Liver (tissue), 9 donors: ENCODE results near the gene IER5. TPM values are rescaled to one million over a fixed set of nuclear protein-coding genes. Genes with fewer than 3 reads are reported as not detected.

ENCODE experiments used
- DNase-seq: peaks from one replicate; pipeline ENCODE4 v3.0.0-alpha.2; 2017; ENCODE audit warnings: low spot score
- H3K27ac ChIP-seq, 2 donors: one replicate each; pipeline ENCODE4 v1.7.0; 2013; ENCODE audit warnings: inconsistent platforms in 2 of 2, low read length in 2 of 2, control low read depth in 1 of 2, low read depth in 1 of 2, mild to moderate bottlenecking in 1 of 2
- H3K27me3 ChIP-seq, 4 donors: one replicate each; pipeline versions ENCODE4 v1.6.1 to v1.7.0; 2013; ENCODE audit warnings: low read length in 3 of 4, inconsistent platforms in 1 of 4, mild to moderate bottlenecking in 1 of 4, moderate library complexity in 1 of 4; ENCODE audit not compliant: control insufficient read depth in 4 of 4, insufficient read depth in 4 of 4
- H3K36me3 ChIP-seq, 4 donors: one replicate each; pipeline versions ENCODE4 v1.6.1 to v1.7.0; 2013; ENCODE audit warnings: low read length in 3 of 4, mild to moderate bottlenecking in 3 of 4, low read depth in 1 of 4, moderate library complexity in 1 of 4; ENCODE audit not compliant: control insufficient read depth in 4 of 4, insufficient read depth in 3 of 4
- H3K4me1 ChIP-seq, 4 donors: one replicate each; pipeline versions ENCODE4 v1.6.1 to v1.7.0; 2013; ENCODE audit warnings: low read length in 3 of 4, mild to moderate bottlenecking in 3 of 4, moderate library complexity in 1 of 4; ENCODE audit not compliant: control insufficient read depth in 4 of 4, insufficient read depth in 4 of 4
- H3K4me3 ChIP-seq, 3 donors: one replicate each; pipeline versions ENCODE4 v1.6.1 to v1.7.0; 2013; ENCODE audit warnings: low read length in 3 of 3, control low read depth in 1 of 3, low read depth in 1 of 3, mild to moderate bottlenecking in 1 of 3
- H3K9ac ChIP-seq, 2 donors: one replicate each; pipeline ENCODE4 v1.7.0; 2013; ENCODE audit warnings: low read length in 2 of 2, mild to moderate bottlenecking in 2 of 2, moderate library complexity in 2 of 2, control low read depth in 1 of 2, low read depth in 1 of 2
- H3K9me3 ChIP-seq, 4 donors: one replicate each; pipeline versions ENCODE4 v1.6.1 to v1.7.0; 2013; ENCODE audit warnings: low read length in 3 of 4; ENCODE audit not compliant: control insufficient read depth in 4 of 4
- EGR1 ChIP-seq, 2 donors: IDR thresholded peaks; 2 replicates each; pipeline ENCODE4 v1.6.1; 2016 to 2018; ENCODE audit warnings: antibody characterized with exemption in 2 of 2, low read depth in 2 of 2
- FOXA1 ChIP-seq: IDR thresholded peaks from 2 replicates; pipeline ENCODE4 v1.6.1; 2016; ENCODE audit warnings: antibody characterized with exemption
- GABPA ChIP-seq, 2 donors: IDR thresholded peaks in 1 of 2; conservative IDR thresholded peaks in 1 of 2; 2 replicates each; pipeline ENCODE4 v1.6.1; 2016; ENCODE audit warnings: antibody characterized with exemption in 2 of 2, mild to moderate bottlenecking in 1 of 2, moderate library complexity in 1 of 2
- HNF4A ChIP-seq, 2 donors: conservative IDR thresholded peaks; 2 replicates each; pipeline ENCODE4 v1.6.1; 2016; ENCODE audit warnings: antibody characterized with exemption in 2 of 2, mild to moderate bottlenecking in 2 of 2
- JUND ChIP-seq, 2 donors: IDR thresholded peaks; 2 replicates each; pipeline ENCODE4 v1.6.1; 2016; ENCODE audit warnings: antibody characterized with exemption in 2 of 2
- NR2F2 ChIP-seq: IDR thresholded peaks from 2 replicates; pipeline ENCODE4 v1.6.1; 2016; ENCODE audit warnings: antibody characterized with exemption
- RAD21 ChIP-seq, 2 donors: IDR thresholded peaks; 2 replicates each; pipeline ENCODE4 v1.6.1; 2016; ENCODE audit warnings: antibody characterized with exemption in 2 of 2, mild to moderate bottlenecking in 2 of 2
- RXRA ChIP-seq, 2 donors: IDR thresholded peaks; 2 replicates each; pipeline ENCODE4 v1.6.1; 2017 to 2018; ENCODE audit warnings: antibody characterized with exemption in 2 of 2, mild to moderate bottlenecking in 1 of 2
- SP1 ChIP-seq: IDR thresholded peaks from 2 replicates; pipeline ENCODE4 v1.6.1; 2018; ENCODE audit warnings: antibody characterized with exemption, mild to moderate bottlenecking
- YY1 ChIP-seq: IDR thresholded peaks from 2 replicates; pipeline ENCODE4 v1.6.1; 2016; ENCODE audit warnings: antibody characterized with exemption, mild to moderate bottlenecking
- WGBS: extraction: QIAGEN DNeasy Blood & Tissue Kit; methylation state at CpG from one replicate; pipeline ENCODE4 v1.1.7; 2013; 5-methylcytosine and 5-hydroxymethylcytosine counted together
- polyA plus RNA-seq, 2 donors: library from polyadenylated mRNA; stranded (reverse) in 1 of 2; unstranded in 1 of 2; fragments of 200-250 nt in 1 of 2; fragments of >200 nt in 1 of 2; fragmentation: Nextera tagmentation in 1 of 2; extraction: Ambion mirVana in 1 of 2; gene quantifications; one replicate each; pipeline versions ENCODE4 v1.2.1 to v1.2.3, GENCODE V29; 2013 to 2015
- total RNA-seq, 2 donors: library from RNA; depleted of rRNA; stranded (reverse); fragments of >200 nt; gene quantifications; one replicate each; pipeline ENCODE4 v1.2.3, GENCODE V29; 2014
- TF ChIP-seq, protein P1 (sequence below): IDR thresholded peaks from 2 replicates; pipeline ENCODE4 v1.6.1; 2016; ENCODE audit warnings: antibody characterized with exemption
- TF ChIP-seq, protein P2 (sequence below): IDR thresholded peaks from 2 replicates; pipeline ENCODE4 v1.6.1; 2016; ENCODE audit warnings: antibody characterized with exemption
- TF ChIP-seq, protein P3 (sequence below): IDR thresholded peaks from 2 replicates; pipeline ENCODE4 v1.6.1; 2016; ENCODE audit warnings: antibody characterized with exemption
- TF ChIP-seq, protein P4 (sequence below): fragments of 150-350 bp; IDR thresholded peaks from 2 replicates; pipeline ENCODE4 v1.5.1; 2017; ENCODE audit warnings: improper control_type of control experiment, low read depth, low read length; ENCODE audit not compliant: missing input control
- donor health status: healthy.
- donor health status: healthy.
- donor health status: healthy.
- donor health status: healthy.
- donor health status: healthy.

IER5 gene
- total and polyA plus RNA-seq, 4 donors = 0.56 to 8.4 (median 2.4) TPM

GRCh38 chr1:181089676-181090544 lies 1.4 kb downstream of the IER5 start:
- under 1% methylated on average over 48 of the region's 48 CpGs for WGBS
- Histone ChIP-seq H3K4me3 (peak overlapping the region; percentile 72 to 86 (median 75)), H3K27ac (peak overlapping the region; percentile 79 to 89), H3K27me3 (no peaks in the 10 kb centered on the region), H3K36me3 (no peaks in the 10 kb centered on the region), H3K9ac (peak overlapping the region; percentile 72 to 97), H3K9me3 (no peaks in the 10 kb centered on the region), H3K4me1 (peaks cover 0 to 35% (median 16%) of the 10 kb centered on the region in 4 donors)
- DNase-seq = peak; percentile 79
- TF ChIP-seq RAD21 (IDR thresholded peaks at IDR 0.05) (peak in 1 of 2 donors; percentile 25), NR2F2 (peak; percentile 55), HNF4A (conservative IDR thresholded peaks at IDR 0.05) (peak in 1 of 2 donors; percentile 44), YY1 (peak; percentile 61), GABPA (IDR thresholded peaks at IDR 0.05 in 1 of 2, conservative IDR thresholded peaks at IDR 0.05 in 1 of 2) (peak in 1 of 2 donors; percentile 3), SP1 (peak; percentile 36), RXRA (IDR thresholded peaks at IDR 0.05) (peak in 1 of 2 donors; percentile 10), EGR1 (IDR thresholded peaks at IDR 0.05; ENCODE audit: low read depth in 2 of 2) (no peak)
- TF ChIP-seq, protein P1, sequence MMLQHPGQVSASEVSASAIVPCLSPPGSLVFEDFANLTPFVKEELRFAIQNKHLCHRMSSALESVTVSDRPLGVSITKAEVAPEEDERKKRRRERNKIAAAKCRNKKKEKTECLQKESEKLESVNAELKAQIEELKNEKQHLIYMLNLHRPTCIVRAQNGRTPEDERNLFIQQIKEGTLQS = no peak

DNA sequence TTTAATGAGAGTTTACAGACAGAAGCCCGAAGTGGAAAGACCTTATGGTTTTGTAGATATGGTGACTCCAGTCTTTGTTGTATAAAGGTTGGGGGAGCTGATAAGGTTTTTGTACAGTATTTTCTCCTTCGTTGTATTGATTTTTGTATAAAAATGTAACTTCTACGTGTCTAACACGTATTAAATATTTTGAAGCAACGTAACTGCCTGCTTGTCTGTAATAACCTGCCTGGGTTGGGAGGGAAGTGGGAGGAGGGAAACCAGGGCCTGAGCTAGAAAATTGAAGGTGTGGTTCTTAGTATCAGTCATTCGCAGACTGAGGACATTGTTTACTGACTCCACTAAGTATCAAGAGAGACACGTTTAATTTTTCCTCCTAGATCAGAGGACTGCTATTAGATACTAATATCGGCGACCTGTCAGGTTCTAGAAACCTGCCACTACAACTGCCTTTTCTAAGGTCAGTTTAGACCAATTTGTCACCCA lies 2.2 kb downstream of the IER5 start:
- DNase-seq = no peak
- TF ChIP-seq SP1 (no peak), HNF4A (conservative IDR thresholded peaks at IDR 0.05) (no peak), RAD21 (IDR thresholded peaks at IDR 0.05) (no peak), NR2F2 (no peak), JUND (IDR thresholded peaks at IDR 0.05) (no peak), FOXA1 (no peak), YY1 (no peak), RXRA (IDR thresholded peaks at IDR 0.05) (no peak), EGR1 (IDR thresholded peaks at IDR 0.05; ENCODE audit: low read depth in 2 of 2) (no peak), GABPA (IDR thresholded peaks at IDR 0.05 in 1 of 2, conservative IDR thresholded peaks at IDR 0.05 in 1 of 2) (no peak)
- TF ChIP-seq, protein P2, sequence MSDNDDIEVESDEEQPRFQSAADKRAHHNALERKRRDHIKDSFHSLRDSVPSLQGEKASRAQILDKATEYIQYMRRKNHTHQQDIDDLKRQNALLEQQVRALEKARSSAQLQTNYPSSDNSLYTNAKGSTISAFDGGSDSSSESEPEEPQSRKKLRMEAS = no peak
- TF ChIP-seq, protein P3, sequence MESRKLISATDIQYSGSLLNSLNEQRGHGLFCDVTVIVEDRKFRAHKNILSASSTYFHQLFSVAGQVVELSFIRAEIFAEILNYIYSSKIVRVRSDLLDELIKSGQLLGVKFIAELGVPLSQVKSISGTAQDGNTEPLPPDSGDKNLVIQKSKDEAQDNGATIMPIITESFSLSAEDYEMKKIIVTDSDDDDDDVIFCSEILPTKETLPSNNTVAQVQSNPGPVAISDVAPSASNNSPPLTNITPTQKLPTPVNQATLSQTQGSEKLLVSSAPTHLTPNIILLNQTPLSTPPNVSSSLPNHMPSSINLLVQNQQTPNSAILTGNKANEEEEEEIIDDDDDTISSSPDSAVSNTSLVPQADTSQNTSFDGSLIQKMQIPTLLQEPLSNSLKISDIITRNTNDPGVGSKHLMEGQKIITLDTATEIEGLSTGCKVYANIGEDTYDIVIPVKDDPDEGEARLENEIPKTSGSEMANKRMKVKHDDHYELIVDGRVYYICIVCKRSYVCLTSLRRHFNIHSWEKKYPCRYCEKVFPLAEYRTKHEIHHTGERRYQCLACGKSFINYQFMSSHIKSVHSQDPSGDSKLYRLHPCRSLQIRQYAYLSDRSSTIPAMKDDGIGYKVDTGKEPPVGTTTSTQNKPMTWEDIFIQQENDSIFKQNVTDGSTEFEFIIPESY = no peak
- TF ChIP-seq, protein P4, sequence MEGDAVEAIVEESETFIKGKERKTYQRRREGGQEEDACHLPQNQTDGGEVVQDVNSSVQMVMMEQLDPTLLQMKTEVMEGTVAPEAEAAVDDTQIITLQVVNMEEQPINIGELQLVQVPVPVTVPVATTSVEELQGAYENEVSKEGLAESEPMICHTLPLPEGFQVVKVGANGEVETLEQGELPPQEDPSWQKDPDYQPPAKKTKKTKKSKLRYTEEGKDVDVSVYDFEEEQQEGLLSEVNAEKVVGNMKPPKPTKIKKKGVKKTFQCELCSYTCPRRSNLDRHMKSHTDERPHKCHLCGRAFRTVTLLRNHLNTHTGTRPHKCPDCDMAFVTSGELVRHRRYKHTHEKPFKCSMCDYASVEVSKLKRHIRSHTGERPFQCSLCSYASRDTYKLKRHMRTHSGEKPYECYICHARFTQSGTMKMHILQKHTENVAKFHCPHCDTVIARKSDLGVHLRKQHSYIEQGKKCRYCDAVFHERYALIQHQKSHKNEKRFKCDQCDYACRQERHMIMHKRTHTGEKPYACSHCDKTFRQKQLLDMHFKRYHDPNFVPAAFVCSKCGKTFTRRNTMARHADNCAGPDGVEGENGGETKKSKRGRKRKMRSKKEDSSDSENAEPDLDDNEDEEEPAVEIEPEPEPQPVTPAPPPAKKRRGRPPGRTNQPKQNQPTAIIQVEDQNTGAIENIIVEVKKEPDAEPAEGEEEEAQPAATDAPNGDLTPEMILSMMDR = no peak
- Histone ChIP-seq H3K36me3 (no peaks in the 10 kb centered on the region), H3K4me1 (peaks cover 0 to 35% (median 16%) of the 10 kb centered on the region in 4 donors), H3K27me3 (no peaks in the 10 kb centered on the region), H3K9ac (peak overlapping the region; percentile 72 to 97), H3K9me3 (no peaks in the 10 kb centered on the region), H3K27ac (peak overlapping the region; percentile 79 to 89), H3K4me3 (peak overlapping the region; percentile 72 to 86 (median 75))
- WGBS = 23% methylated on average over 9 of the region's 9 CpGs
